GM12801 (cell line): ENCODE measurements around the gene RHBDL1.

Experiments
- TF ChIP-seq, protein P1 (sequence below): IDR thresholded peaks from one replicate; pipeline ENCODE4 v1.5.1; 2011; ENCODE audit warnings: control low read depth; ENCODE audit not compliant: insufficient read length; ENCODE audit errors: extremely low read depth

The RHBDL1 gene

DNA sequence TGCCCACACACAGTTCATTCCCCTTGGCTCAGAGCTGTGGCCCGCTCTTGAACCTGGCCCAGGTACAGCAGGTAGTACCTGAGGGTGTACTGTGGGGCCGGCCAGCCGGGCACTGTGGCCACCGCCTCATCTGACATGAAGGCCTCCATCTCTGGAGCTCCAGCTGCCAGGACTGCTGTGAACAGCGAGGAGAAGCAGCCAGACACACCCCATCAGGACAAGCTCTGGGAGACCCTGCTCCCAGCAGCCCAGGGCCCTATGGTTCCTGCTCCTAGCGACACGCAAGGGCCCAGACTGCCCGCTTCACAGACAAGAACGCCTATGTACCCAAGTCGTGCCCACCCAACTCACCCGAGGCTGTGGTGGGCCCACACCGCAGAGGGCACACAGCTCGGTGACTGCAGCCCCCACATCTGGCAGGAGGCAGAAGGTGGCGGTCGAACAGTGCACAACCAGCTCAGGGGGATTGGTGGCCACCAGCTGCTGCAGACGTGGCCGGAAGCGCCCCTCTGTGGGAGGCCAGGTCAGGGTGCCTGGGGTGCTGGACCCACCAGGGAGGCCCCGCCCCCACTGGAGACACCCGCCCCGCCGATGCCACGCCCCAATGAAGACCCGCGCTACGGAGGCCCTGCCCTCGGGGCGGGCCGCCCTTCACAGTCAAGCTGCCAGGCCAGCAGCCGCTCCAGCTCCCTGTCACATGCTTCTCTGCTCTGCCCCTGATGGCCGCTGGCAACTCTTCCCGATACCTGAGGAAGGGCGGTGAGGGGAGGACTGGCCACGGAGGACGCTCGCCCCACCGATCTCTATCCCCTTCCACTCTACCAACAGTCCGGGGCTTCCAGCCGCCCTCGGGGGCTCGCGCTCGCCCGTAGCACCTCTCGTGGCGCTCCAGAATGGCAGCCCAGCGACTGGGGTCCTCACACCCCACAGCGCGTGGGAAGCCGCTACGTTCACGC lies 3.7 kb downstream of the RHBDL1 start:
- TF ChIP-seq, protein P1, sequence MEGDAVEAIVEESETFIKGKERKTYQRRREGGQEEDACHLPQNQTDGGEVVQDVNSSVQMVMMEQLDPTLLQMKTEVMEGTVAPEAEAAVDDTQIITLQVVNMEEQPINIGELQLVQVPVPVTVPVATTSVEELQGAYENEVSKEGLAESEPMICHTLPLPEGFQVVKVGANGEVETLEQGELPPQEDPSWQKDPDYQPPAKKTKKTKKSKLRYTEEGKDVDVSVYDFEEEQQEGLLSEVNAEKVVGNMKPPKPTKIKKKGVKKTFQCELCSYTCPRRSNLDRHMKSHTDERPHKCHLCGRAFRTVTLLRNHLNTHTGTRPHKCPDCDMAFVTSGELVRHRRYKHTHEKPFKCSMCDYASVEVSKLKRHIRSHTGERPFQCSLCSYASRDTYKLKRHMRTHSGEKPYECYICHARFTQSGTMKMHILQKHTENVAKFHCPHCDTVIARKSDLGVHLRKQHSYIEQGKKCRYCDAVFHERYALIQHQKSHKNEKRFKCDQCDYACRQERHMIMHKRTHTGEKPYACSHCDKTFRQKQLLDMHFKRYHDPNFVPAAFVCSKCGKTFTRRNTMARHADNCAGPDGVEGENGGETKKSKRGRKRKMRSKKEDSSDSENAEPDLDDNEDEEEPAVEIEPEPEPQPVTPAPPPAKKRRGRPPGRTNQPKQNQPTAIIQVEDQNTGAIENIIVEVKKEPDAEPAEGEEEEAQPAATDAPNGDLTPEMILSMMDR: no peak

DNA sequence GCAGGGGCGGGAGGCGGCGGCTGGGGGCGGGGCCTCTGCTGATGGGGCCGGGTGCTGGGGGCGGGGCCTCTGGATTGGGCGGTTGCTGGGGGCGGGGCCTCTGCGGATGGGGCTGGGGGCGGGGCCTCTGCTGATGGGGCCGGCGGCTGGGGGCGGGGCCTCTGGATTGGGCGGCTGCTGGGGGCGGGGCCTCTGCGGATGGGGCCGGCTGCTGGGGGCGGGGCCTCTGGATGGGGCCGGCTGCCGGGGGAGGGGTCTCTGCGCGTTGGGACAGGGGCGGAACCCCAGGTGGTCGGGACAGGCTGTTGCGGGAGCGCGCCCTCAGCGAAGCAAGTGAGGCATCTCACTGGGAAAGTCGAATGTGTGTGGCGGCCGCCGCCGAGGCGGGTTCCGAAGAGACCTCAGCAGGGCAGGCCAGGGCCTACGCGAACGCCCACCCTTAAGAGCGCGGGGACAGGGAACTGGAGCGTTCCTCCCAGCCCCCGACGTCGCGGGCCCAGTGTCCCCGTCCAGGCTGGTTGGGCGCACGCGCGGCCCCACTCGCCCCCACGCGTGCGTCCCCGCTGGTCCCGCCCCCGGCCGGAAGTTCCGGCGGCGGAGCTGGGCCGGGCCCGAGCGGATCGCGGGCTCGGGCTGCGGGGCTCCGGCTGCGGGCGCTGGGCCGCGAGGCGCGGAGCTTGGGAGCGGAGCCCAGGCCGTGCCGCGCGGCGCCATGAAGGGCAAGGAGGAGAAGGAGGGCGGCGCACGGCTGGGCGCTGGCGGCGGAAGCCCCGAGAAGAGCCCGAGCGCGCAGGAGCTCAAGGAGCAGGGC lies 4.5 kb downstream of the RHBDL1 start, which contains the start of gene STUB1:
STUB1 (plus strand) TSS at position 597 of the 811 bp plus-strand sequence; CDS start at position 713, 116 bp downstream.
- TF ChIP-seq, protein P1: no peak

DNA sequence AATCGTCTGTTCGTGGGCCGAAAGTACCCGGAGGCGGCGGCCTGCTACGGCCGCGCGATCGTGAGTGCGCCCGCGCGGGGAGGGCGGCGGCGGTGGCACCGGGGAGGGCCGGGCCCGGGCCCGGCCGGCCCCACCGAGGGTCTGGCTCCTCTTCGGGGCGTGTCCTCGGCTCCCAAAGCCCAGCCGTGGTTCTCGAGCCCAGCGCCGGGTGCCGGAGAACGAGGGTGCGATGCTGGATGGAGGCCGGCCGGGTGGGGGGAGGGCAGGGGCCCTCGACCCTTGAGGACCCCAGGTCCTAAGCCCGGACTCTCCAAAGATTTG lies 5.1 kb downstream of the RHBDL1 start:
- TF ChIP-seq, protein P1: no peak

DNA sequence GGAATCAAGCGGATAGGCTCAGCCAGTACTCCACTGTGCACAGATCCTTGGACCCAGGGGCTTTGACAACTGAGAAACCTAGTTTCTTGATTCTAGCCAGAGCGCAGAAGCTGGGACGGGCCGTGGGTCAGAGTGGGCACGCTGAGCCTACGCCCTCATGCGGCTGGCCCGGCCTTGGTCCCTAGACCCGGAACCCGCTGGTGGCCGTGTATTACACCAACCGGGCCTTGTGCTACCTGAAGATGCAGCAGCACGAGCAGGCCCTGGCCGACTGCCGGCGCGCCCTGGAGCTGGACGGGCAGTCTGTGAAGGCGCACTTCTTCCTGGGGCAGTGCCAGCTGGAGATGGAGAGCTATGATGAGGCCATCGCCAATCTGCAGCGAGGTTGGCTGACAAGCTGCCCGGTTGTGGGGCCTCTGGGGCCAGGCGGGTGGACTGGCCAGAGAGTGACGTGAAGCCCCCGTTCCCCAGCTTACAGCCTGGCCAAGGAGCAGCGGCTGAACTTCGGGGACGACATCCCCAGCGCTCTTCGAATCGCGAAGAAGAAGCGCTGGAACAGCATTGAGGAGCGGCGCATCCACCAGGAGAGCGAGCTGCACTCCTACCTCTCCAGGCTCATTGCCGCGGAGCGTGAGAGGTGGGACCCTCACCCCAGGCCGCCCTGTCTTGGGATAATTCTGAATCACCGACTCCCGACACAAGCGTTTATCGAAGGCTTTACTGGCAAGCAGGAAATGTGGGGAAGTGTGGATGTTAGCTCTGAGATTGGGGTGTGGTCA lies 5.7 kb downstream of the RHBDL1 start:
- TF ChIP-seq, protein P1: no peak

DNA sequence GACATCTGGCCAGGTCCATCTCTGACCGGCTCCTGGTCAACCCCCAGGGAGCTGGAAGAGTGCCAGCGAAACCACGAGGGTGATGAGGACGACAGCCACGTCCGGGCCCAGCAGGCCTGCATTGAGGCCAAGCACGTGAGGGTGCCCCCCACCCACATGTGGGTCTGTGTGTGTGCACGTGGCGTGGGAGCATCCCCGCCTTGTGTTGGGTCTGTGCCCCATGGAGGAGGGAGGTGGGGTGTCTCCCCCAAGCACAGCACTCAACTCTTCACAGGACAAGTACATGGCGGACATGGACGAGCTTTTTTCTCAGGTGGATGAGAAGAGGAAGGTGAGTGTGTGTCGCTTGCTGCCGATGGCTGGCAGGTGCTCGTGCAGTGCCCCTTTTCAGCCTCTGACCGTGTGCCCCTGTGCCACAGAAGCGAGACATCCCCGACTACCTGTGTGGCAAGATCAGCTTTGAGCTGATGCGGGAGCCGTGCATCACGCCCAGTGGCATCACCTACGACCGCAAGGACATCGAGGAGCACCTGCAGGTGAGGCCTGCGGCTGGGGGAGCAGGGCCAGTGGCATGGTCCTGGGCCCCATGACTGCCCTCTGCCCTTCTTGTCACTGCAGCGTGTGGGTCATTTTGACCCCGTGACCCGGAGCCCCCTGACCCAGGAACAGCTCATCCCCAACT lies 6.4 kb downstream of the RHBDL1 start:
- TF ChIP-seq, protein P1: no peak

DNA sequence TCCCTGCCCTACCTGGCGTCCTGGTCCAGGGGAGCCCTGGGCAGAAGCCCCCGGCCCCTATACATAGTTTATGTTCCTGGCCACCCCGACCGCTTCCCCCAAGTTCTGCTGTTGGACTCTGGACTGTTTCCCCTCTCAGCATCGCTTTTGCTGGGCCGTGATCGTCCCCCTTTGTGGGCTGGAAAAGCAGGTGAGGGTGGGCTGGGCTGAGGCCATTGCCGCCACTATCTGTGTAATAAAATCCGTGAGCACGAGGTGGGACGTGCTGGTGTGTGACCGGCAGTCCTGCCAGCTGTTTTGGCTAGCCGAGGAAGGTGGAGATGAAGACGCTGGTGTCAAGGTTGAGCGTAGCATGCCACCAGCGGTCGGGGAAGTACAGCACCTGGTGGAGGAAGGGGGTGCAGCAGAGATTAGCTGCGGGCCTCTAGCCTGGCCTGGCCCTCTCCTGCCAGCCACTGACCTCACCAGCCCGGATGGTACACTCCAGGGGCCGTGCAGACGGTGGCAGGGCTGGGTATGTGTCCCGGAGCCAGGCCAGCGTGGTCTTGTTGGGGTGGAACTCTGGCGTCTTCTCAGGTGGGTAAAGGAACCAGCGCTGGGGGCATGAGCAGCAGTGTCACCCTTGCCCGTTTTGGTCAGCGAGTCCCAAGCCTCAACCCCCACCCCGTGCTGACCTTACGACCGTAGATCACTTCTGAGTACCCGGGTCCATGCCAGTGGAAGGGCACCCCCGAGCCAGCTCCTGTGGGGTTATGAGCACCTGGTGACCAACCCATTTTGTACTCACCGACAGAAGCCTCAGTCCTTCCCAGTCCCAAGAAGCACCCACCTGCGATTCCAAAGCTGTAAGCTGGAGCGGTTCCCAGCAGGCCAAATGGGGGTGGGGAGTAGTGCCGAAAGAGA lies 7.3 kb downstream of the RHBDL1 start:
- TF ChIP-seq, protein P1: no peak
